Measurements from ENCODE around the gene SDF2L1.
"Not testable (repeated sequence)": the region's sequence is repeated elsewhere in the genome, so short reads cannot be mapped to it uniquely, and the experiment has no call there.

Gene SDF2L1

GRCh38 chr22:21637450-21637849, 4.7 kb upstream of the SDF2L1 start:
- not testable (repeated sequence) for DNase-seq

GRCh38 chr22:21639359-21639758, 2.7 kb upstream of the SDF2L1 start:
- DNase-seq: no peak

GRCh38 chr22:21640810-21641209, 1.3 kb upstream of the SDF2L1 start:
- DNase-seq: no peak

GRCh38 chr22:21641417-21641788, 699 bp upstream of the SDF2L1 start:
- DNase-seq: no peak

- DNase-seq: no peak
These were observed 714 bp downstream of the SDF2L1 start for GRCh38 chr22:21642584-21643448.

- no peak for DNase-seq
These were observed 1.6 kb downstream of the SDF2L1 start for GRCh38 chr22:21643533-21644357.

GRCh38 chr22:21645513-21645912, 3.4 kb downstream of the SDF2L1 start:
- not testable (repeated sequence) for DNase-seq

- DNase-seq: no peak
These were observed 4.8 kb downstream of the SDF2L1 start for GRCh38 chr22:21646608-21647590.

- no peak for DNase-seq
These were observed 8.2 kb downstream of the SDF2L1 start for GRCh38 chr22:21650280-21650679.

- no peak for DNase-seq
These were observed 8.9 kb downstream of the SDF2L1 start for GRCh38 chr22:21650823-21651520.

GRCh38 chr22:21651521-21652009, 9.5 kb downstream of the SDF2L1 start:
- no peak for DNase-seq

GRCh38 chr22:21652010-21652546, 10.0 kb downstream of the SDF2L1 start:
- no peak for DNase-seq

GRCh38 chr22:21652547-21653545, 10.7 kb downstream of the SDF2L1 start:
- DNase-seq: no peak

- no peak for DNase-seq
These were observed 14.9 kb downstream of the SDF2L1 start for GRCh38 chr22:21657020-21657359.

- no peak for DNase-seq
These were observed 15.4 kb downstream of the SDF2L1 start for GRCh38 chr22:21657360-21658032.

GRCh38 chr22:21659864-21660525, 17.9 kb downstream of the SDF2L1 start:
- DNase-seq: no peak

- no peak for DNase-seq
These were observed 18.8 kb downstream of the SDF2L1 start for GRCh38 chr22:21660904-21661303.

- DNase-seq: no peak
These were observed 19.9 kb downstream of the SDF2L1 start for GRCh38 chr22:21661991-21662390.

GRCh38 chr22:21663738-21664137, 21.6 kb downstream of the SDF2L1 start:
- DNase-seq: no peak

Data from cortex of kidney (tissue), 1 donor.